HG03103 (cell line): Measurements from ENCODE around the gene FCMR.

ENCODE experiments used
- ATAC-seq: cut with Tn5 transposase; IDR thresholded peaks from one replicate; pipeline ENCODE4 v1.9.1; 2021; ENCODE audit warnings: low read depth; ENCODE audit not compliant: unreplicated experiment

Gene FCMR

GRCh38 chr1:206921772-206922265, at the start of gene FCMR:
FCMR (minus strand) TSS chr1:206921941; CDS start chr1:206921854, 87 bp downstream.
- ATAC-seq = peak; percentile 26

GRCh38 chr1:206971029-206971655, 49.4 kb upstream of the FCMR start:
- ATAC-seq = peak; percentile 69

GRCh38 chr1:206970446-206970845, 48.7 kb upstream of the FCMR start, which contains the start of gene FCAMR:
FCAMR (minus strand) TSS chr1:206970460; CDS start chr1:206970125, 335 bp downstream.
- no peak for ATAC-seq

- ATAC-seq = no peak
These were observed 47.3 kb upstream of the FCMR start for GRCh38 chr1:206969090-206969489.

- no peak for ATAC-seq
These were observed 45.5 kb upstream of the FCMR start for GRCh38 chr1:206967096-206967849.

- no peak for ATAC-seq
These were observed 44.0 kb upstream of the FCMR start for GRCh38 chr1:206965781-206966180.

- ATAC-seq = no peak
These were observed 42.0 kb upstream of the FCMR start for GRCh38 chr1:206963740-206964139.

- no peak for ATAC-seq
These were observed 41.5 kb upstream of the FCMR start for GRCh38 chr1:206963119-206963712.

- no peak for ATAC-seq
These were observed 40.5 kb upstream of the FCMR start for GRCh38 chr1:206962272-206962671.

- ATAC-seq = no peak
These were observed 39.9 kb upstream of the FCMR start for GRCh38 chr1:206961668-206962067.

GRCh38 chr1:206960676-206961386, 39.1 kb upstream of the FCMR start:
- ATAC-seq = no peak

GRCh38 chr1:206958144-206958543, 36.4 kb upstream of the FCMR start:
- no peak for ATAC-seq

GRCh38 chr1:206957639-206958038, 35.9 kb upstream of the FCMR start:
- ATAC-seq = no peak

- ATAC-seq = no peak
These were observed 34.0 kb upstream of the FCMR start for GRCh38 chr1:206955476-206956451.

- no peak for ATAC-seq
These were observed 33.0 kb upstream of the FCMR start for GRCh38 chr1:206954459-206955342.

GRCh38 chr1:206953626-206954025, 31.9 kb upstream of the FCMR start:
- ATAC-seq = no peak

- ATAC-seq = no peak
These were observed 31.4 kb upstream of the FCMR start for GRCh38 chr1:206953126-206953525.

- no peak for ATAC-seq
These were observed 30.4 kb upstream of the FCMR start for GRCh38 chr1:206952171-206952570.
